ENCODE results near the gene TSPO.

GRCh38 chr22:43135565-43135964, 15.8 kb upstream of the TSPO start:
- no peak for TF ChIP-seq CTCF (optimal IDR thresholded peaks at IDR 0.05 in 1 of 3, IDR thresholded peaks at IDR 0.05 in 1 of 3, conservative IDR thresholded peaks at IDR 0.05 in 1 of 3; ENCODE audit: extremely low read depth in 1 of 3, insufficient read depth in 2 of 3, low read length in 3 of 3)
- TF ChIP-seq EZH2 (IDR thresholded peaks at IDR 0.05; ENCODE audit: low read length), result no peak
